Measurements from ENCODE around the gene GUCY2D.
A peak's percentile ranks its signal among the peaks of the same experiment; 100 is the strongest.

GUCY2D gene

GRCh38 chr17:7992924-7993323 is 9.5 kb upstream of the GUCY2D start:
- no peak for DNase-seq

GRCh38 chr17:7993972-7994589 is 8.3 kb upstream of the GUCY2D start:
- DNase-seq, result no peak

GRCh38 chr17:7995724-7996123 is 6.7 kb upstream of the GUCY2D start:
- DNase-seq, result no peak

GRCh38 chr17:7997186-7997585 is 5.2 kb upstream of the GUCY2D start:
- DNase-seq, result peak; percentile 44

- no peak for DNase-seq
Observed at GRCh38 chr17:8002721-8003593, 542 bp downstream of the GUCY2D start.

- DNase-seq, result no peak
Observed at GRCh38 chr17:8003594-8004181, 1.3 kb downstream of the GUCY2D start.

GRCh38 chr17:8004899-8005298 is 2.5 kb downstream of the GUCY2D start:
- DNase-seq, result peak; percentile 64

- no peak for DNase-seq
Observed at GRCh38 chr17:8005357-8005756, 2.9 kb downstream of the GUCY2D start.

- DNase-seq, result no peak
Observed at GRCh38 chr17:8005967-8006730, 3.7 kb downstream of the GUCY2D start.

- DNase-seq, result no peak
Observed at GRCh38 chr17:8006836-8007680, 4.6 kb downstream of the GUCY2D start.

- DNase-seq, result no peak
Observed at GRCh38 chr17:8007836-8008235, 5.4 kb downstream of the GUCY2D start.

- DNase-seq, result no peak
Observed at GRCh38 chr17:8012045-8012580, 9.7 kb downstream of the GUCY2D start.

GRCh38 chr17:8012996-8013640 is 10.7 kb downstream of the GUCY2D start:
- no peak for DNase-seq

- DNase-seq, result no peak
Observed at GRCh38 chr17:8013731-8014557, 11.5 kb downstream of the GUCY2D start.

- no peak for DNase-seq
Observed at GRCh38 chr17:8014558-8014850, 12.1 kb downstream of the GUCY2D start.

GRCh38 chr17:8015236-8015956 is 13.0 kb downstream of the GUCY2D start:
- DNase-seq, result no peak

GRCh38 chr17:8015957-8016631 is 13.7 kb downstream of the GUCY2D start:
- DNase-seq, result no peak

GRCh38 chr17:8016632-8017424 is 14.4 kb downstream of the GUCY2D start:
- DNase-seq, result no peak

- DNase-seq, result no peak
Observed at GRCh38 chr17:8018436-8018835, 16.0 kb downstream of the GUCY2D start.
